ENCODE data around the gene STARD13. TPM values are rescaled to one million over a fixed set of nuclear protein-coding genes. Genes with fewer than 3 reads are reported as not detected.

STARD13 gene
- total RNA-seq, 1 donor from 2014 or later = 50.1 TPM

DNA sequence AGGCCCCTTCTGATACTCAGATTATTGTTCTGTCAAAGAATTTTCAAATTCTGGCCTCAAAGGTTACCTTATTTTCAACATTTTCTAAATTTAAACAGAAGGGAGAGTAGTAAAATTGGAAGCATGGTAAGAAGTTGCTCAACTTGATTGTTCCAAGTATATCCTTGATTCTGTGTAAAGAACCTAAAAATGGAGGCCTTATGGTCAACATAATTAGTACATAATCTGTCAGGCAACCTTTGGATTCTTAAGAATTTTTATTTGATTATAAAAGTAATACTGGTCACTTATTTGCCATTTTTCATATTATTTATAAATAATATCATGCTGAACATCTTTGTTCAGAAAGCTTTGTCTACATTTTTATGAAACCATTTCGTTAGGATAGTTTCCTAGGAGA, 83.9 kb downstream of the STARD13 start:
- DNase-seq (ENCODE audit: low spot score) = no peak

DNA sequence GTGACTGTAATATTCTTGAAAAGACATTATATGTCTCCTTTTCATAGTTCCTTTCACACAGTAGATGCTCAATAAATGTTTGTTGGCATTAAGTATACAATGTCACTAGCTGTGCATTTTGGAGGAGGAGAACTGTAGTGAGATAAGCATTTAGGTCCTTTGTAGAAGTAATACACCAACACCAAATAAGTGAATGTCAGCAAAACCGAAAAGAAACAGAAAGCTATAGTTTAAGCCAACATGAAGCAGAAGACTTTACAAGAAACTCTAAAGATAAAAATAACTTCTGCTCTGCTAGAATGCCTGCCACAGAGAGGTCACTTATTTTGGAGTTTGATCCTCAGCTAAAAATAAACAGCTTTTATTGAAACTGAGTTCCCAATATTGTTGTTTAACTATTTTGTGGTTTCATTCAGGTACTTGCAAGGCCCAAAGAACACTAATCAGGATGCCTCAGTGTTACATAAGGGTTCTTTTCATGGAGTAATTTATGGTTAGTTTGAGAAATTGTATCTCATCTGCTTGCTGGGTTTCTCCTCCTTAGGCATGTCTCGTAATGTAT, 86.2 kb downstream of the STARD13 start:
- DNase-seq (ENCODE audit: low spot score) = no peak

DNA sequence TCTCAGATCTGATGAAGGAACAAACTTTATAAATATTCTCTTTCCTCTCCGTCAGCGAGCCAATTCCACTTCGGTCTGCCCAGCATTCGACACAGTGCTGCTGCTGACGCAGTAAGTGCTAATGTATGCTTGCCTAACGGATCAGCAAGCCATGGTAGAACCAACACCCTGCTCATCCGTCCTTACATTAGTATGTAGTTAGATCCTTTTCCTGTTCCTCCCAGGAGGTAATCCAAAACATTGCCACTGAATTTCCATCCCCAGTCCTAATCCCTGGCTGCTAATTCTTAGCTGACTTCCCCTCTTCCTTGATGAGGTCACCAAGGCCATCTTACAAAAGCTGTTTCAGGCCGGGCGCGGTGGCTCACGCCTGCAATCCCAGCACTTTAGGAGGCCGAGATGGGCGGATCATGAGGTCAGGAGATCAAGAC, 88.0 kb downstream of the STARD13 start:
- no peak for DNase-seq (ENCODE audit: low spot score)

DNA sequence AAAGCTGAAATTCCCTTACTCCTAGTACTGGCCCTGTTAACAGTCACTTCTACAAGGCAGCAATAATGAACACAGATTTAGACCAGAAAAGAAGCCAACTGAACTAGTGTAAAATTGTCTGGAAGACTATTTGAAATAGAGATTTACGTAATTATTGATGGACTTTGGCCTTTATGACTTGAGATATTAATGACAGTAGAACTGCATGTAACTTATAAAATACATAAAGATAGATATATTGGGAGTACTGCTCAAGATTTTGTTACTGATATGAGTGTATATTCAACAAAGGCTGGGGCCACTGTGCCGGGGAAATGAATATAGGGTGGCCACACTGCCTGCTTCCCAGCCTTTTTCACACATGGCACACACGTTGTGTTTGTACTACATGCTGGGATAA, 88.8 kb downstream of the STARD13 start:
- DNase-seq (ENCODE audit: low spot score) = no peak

DNA sequence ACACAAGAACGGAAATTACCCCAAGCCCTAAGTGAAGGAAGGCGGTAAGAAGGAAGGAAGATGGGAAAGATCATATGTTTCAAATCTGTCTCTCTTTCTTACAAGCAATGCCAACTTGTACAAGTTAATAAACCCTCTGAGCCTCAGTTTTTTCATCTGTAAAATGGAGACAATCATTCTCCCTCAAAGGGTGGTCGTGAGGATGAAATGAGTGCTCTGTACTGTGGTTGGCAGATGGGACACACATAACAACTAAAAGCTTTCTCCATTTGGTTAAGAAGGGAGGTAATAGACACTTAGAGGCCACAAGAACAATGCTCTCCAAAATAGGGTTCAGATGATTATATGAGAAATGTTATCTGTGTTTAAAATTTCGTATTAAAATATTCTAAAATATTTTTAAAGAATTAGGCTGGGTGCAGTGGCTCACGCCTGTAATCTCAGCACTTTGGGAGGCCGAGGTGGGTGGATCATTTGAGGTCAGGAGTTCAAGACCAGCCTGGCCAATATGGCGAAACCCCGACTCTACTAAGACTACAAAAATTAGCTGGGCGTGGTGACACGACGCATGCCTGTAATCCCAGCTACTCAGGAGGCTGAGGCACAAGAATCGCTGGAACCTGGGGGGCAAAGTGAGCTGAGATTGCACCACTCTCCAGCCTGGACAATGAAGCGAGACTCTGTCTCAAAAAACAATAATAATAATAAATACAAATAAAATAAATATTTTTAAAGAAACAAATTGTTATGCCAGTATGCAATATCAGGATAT, 89.7 kb downstream of the STARD13 start:
- no peak for DNase-seq (ENCODE audit: low spot score)

DNA sequence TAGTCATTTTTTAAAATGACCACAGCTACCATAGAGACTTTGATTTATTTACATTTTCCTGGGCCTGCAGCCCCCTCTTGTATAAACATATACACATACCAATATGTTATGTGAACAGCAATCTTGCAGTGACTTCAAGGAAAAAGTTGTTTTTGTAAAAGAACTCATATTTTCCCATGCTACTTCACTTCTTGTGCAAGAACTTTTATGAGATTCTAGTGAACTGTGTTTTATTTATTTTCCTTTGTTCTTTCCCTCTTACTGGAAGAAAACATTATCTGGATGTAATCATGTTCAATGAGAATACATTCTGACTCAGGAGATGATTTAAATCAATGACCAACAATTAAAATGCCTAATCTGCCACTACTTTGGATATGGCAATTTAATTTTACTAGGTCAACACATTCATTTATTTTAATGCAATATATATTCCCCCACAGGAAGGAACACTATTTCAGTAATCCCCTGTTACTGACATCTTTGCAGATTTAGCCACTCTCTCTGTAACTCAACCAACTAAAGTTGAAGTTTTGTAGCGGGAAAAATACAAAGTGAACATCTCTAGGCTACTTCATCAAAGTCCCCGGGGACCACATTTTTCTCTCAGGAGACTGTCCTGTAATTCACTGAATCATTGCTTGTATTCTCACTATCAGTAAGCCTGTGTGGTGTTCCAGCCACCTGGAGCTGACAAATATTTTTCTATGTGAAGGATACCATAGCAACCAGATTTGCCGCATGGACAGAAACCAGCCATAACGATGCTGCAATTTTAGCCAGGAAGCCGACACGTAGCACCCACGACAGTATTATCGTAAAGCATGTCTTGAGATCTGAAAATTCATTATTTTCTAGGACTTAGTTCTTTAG, 90.5 kb downstream of the STARD13 start:
- no peak for DNase-seq (ENCODE audit: low spot score)

DNA sequence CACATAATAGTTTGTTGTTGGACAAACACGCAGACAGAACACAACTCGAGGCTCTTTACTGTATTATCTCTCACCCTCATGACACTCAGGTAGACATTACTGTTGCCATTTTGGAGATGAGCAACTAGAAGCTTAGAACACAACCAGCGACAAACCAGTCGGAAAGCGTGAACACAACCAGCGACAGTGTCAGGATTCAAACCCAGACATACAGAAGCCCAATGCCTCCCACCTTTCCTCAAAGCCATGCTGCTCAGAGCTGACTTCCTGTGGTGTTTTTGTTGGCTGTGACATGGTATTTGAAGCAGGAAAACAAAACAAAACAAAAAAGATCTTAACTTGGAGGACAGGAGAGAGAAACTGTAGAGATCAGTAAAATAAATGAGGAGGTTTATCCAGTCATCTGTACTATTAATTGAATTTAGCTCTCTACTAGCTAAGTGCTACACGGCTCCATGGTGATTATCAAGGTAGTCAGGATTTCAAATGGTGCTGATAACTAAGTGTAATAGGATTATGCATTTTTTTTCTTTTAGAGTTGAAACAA, 92.1 kb downstream of the STARD13 start:
- no peak for DNase-seq (ENCODE audit: low spot score)

DNA sequence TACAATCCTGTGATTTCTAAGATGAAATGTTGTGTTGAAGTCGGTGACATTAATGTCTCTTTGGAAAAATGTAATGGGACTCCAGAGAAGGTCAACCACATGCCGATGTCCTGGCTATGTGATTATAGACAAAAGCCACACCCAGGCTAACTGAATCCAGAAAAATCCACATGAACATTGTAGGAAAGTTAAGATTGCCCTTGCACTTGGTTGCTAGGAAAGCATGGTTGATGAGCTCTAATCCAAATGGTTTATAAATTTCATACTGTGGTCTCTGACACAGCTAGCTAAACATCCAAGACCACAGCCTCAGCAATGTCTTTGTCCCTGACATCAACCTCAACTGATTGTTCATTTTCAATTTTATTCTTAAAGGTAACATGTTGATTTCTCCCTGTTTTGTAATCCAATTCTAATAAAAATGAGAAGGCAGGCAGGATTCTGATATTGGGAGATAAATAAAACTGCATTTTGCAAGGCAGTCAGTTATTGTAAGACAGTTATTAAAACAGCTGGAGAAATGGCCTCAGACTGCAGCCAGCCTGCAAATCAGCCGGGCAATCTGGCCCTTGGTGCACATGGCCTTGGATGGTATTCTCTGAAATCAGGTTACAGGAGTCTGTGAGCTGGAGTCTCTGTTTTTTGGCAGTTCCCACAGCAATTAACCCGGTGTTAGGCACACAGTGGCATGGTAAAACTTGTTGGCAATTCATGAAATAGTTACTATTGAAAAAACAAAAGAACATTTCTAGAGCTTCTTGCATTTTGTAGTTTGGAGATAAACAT, 93.9 kb downstream of the STARD13 start:
- DNase-seq (ENCODE audit: low spot score) = no peak

DNA sequence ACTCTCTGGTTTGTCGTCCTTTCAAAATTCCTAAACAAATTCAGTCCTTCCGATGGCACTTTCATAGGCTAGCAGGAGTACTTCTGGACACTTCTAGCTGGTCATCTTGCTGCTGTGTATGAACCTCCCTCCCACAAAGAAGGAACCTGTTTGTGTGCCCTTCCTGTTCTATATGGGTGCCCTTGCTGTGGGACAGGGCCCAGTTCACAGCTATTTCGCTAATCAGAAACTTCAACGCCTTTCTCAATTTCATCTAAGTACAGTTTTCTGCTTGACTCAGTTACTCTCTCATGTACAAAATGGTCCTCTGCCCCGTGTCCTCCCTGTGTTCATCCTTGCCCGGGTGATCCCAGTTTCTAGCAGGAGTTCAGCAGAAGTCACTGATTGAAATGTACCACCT, 96.1 kb downstream of the STARD13 start:
- DNase-seq (ENCODE audit: low spot score) = no peak

DNA sequence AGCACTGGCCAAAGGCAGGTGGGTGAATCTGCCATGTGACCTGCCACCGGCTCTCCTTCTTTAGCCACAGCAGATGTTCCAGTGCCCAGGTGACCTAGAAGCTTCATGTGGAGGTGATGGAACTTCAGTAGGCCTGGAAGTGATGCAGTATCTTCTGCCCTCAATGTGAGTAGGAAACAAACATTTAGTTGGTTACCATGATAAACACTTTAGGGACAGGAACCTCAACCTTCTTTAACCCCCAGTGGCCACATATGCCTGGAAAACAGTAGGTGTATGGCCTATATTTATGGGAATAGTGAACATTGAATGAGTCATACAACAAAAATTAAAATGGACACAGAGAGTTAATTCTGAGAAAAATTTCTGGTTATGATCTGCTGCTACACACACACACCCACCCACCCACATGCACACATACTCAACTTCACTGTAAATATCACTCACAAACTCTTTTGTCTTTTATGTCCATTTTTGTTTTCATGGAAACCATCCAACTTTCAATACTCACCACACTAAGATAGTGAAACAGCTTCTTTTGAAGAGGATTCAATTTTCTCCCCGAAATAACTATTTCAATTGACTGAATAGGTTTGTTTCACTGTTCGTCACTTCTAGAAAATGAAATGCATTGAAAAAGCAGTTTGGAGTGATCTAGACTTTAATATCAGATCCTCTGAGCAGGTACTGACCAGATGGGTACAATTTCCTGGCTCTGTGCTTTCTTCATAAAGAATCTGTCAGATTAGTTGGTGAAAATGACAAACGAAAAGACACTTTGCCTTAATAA, 97.3 kb downstream of the STARD13 start:
- no peak for DNase-seq (ENCODE audit: low spot score)

DNA sequence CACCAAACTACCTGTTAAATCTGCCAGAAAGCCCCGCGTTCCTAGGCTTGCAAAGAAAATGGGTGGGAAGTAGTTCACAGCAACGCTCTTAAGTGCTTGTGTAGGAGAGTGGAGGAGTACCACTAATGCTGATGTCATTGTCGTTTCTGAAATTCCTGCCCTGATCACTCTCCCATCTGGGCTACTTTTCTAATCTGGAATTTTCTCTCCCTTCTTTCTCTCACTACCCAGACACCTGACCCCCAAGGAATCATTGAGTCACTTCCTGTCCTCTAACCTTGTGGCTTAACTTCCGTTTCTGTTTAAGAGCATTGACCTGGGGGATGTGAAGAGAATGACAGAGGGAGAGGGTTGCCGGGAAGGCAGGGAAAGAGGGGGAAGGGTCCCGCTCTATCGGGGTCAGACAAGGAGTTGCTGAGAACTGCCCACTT, 98.7 kb downstream of the STARD13 start:
- DNase-seq (ENCODE audit: low spot score) = no peak

DNA sequence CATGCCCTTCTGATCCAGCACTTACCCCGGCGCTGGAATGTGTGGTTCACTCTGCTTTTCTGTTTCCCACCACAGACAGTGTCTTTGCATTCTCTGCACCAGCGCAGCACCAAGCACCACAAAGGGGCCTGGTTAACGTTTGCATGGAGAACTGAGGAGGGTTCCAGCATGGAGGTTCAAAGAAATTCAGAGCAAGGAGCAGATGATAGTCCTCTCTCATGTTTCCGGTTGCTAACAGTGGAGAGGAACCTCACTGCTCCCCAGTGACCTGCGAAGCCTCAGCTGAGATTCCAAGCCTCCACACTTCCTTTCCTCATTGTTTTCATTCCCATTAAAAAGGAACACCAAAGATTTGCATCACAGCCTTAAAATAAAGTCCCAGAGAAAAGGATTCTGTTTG, 99.7 kb downstream of the STARD13 start:
- DNase-seq (ENCODE audit: low spot score) = no peak

DNA sequence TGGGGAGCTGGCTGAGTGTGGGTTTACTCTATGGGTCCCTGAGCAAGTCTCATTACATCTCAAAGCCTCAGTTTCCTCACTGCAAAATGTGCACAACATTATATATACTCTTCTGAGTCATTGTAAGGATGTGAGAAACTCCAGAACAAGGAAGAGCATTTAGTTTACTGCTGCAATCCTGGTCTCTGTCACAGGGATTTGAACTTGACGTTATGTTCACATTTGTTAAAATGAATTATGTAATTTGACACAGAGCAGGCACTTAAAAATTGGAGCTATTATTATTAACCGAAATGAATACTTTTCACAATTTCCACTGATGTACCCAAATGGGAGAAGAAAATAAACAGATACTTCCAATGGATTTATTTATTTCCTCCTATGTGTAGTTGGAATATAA, 101.0 kb downstream of the STARD13 start:
- no peak for DNase-seq (ENCODE audit: low spot score)

DNA sequence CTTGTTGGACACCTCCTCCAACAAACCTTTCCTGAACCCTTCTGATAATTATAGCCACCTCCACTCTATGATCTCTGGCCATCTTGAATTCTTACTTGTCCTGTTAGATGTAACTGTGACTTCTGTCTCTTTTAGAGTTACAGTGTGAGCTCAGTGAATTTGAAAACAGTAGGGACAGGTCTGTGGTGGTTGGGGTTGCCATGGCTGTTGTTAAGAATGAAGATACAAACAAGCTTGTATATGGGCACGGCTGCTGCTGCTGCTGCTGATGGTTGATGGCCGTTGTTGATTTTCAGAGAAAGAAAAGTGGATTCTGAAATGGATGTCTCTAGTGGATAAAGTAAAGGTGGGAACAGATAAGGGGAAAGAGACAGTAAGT, 101.5 kb downstream of the STARD13 start:
- DNase-seq (ENCODE audit: low spot score) = no peak

DNA sequence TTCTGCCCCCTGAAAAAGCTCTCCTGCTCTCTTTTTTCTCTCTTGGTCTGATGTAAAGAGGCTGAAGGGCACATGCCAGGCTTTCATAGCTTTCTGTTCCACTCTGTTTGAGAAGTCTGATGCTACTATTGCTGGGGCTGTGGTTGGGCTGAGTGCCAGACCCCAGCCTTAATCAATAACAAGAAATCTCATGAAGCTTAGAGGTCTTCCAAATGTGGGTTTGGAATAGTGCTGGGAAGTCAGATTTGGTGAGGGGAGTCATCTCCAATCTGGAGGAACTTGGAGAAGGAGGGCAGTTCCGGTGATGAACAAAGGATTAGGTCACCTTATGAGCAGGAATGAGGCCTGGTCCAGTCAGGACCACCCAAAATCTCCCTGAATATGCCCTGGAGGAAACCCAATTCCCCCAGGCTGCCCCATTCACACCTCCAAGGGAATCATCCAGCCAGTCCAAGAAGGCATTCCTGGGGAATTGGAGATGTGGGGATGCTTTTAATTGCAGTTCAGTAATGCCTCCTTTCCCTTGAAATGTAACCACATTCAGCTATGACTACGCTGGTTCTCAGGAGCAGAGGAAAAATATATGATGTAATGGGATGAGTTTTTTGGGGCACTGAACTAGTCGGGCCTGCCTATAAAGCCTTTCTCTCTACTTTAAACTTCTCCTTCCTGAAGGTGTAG, 102.0 kb downstream of the STARD13 start:
- no peak for DNase-seq (ENCODE audit: low spot score)

DNA sequence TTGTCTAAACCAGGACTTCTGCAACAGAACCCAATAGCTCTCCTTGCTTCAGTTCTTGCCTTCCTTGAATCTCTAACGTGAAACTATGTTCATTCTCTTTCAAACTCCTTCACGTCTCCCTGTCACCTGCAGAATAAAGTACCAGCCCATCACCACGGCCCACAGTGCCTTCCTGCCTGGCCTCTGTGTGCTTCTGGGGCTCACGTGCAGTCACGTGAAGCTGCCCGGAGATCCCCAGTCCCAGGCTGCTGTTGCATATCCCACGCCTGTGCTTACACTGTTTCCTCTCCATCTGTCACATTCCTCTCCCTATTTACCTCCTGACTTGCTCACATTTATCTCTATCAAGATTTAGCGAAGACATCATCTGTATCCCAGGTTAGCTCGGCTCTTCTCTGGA, 102.8 kb downstream of the STARD13 start:
- DNase-seq (ENCODE audit: low spot score) = no peak

DNA sequence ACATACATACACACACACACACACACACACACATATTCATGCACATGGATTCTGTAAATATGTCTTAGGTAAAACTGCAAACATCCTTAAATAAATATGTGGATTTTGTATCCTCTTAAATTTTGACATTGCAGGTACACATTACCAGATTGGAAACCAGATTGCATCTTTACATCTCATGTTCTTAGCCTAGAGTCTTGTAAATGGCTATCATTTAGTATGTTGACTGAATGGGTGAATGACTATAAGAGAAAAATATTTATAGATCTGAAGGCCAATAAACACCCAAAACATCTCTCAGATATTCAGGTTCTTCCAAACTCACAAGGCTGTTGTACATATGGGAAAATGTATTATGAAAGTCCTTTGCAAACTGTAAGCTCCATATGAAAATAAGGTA, 104.3 kb downstream of the STARD13 start:
- DNase-seq (ENCODE audit: low spot score) = no peak

DNA sequence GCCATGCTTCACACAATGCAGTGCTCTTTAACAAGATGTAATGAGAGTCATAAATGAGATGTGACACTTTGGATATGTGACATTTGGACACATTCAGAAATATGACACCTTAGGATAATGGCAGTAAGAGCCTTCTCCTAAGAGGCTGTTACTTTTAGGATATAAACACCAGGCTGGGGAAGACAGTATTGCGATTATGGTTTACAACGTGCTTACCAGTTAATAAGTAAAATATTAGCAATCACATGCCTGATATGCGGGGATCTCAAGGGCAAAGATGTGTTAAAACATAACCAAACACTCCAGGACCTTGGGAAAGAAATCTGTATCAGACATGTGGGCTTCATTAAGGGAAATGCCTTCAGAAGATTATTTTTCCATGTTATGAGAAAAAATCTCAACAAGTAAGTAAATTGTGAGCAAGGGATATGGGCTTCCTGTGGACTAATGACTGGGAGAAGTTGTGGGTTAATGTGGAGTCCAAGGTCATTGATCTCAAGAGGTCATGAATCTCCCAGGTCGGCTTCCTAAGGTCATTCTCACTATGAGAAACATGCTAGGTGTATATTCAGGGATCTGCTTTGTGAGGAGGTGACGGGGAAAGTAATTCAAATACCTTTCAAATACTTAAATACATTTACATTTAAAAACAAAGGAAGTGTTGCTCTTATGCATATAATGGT, 105.3 kb downstream of the STARD13 start:
- DNase-seq (ENCODE audit: low spot score) = no peak

DNA sequence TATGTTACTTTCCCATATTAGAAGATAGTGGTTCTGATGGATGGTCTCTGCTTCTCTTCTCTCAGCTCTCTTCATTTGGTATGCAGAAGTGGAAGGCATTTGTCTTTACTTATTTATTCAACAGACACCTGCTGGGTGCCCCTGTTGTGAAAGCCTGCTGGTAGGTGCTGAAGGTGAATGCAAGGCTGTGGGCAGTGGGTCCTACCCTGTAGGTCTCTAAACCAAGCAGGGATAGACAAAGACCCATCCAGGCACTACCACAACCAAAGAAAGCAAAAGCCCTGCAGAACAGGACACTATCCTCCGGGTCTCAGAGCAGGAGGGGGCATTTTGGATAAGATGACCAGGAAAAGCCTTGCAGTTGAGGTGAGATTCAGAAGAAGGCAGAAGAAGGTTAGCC, 106.1 kb downstream of the STARD13 start:
- no peak for DNase-seq (ENCODE audit: low spot score)

Measured in ureter (tissue), 1 donor.